ENCODE measurements around the gene TRIM33.
A peak's percentile ranks its signal among the peaks of the same experiment; 100 is the strongest.

Gene TRIM33

GRCh38 chr1:114349891-114350605, 161.0 kb downstream of the TRIM33 start:
- Histone ChIP-seq H3K9me3 (ENCODE audit: control insufficient read depth in 1 of 2, low read length in 2 of 2) (no peaks in the 10 kb centered on the region), H3K27ac (ENCODE audit: low read length) (no peak overlapping the region), H3K4me3 (ENCODE audit: low read depth in 1 of 2, low read length in 2 of 2) (no peak overlapping the region), H3K27me3 (ENCODE audit: low read depth, low read length) (no peaks in the 10 kb centered on the region), H3K36me3 (ENCODE audit: control insufficient read depth in 1 of 2, insufficient read depth in 2 of 2, low read length in 2 of 2) (no peaks in the 10 kb centered on the region), H3K4me1 (ENCODE audit: control insufficient read depth in 1 of 2, insufficient read depth in 2 of 2, low read length in 2 of 2) (peaks cover 4 to 14% of the 10 kb centered on the region in 2 donors)

- Histone ChIP-seq H3K27ac (ENCODE audit: low read length) (no peak overlapping the region), H3K36me3 (ENCODE audit: control insufficient read depth in 1 of 2, insufficient read depth in 2 of 2, low read length in 2 of 2) (no peaks in the 10 kb centered on the region), H3K4me3 (ENCODE audit: low read depth in 1 of 2, low read length in 2 of 2) (no peak overlapping the region), H3K9me3 (ENCODE audit: control insufficient read depth in 1 of 2, low read length in 2 of 2) (no peaks in the 10 kb centered on the region), H3K27me3 (ENCODE audit: low read depth, low read length) (no peaks in the 10 kb centered on the region), H3K4me1 (ENCODE audit: control insufficient read depth in 1 of 2, insufficient read depth in 2 of 2, low read length in 2 of 2) (peaks cover 0 to 7% of the 10 kb centered on the region in 2 donors)
These were observed 163.4 kb downstream of the TRIM33 start for GRCh38 chr1:114347431-114348209.

GRCh38 chr1:114346480-114347029, 164.4 kb downstream of the TRIM33 start:
- Histone ChIP-seq H3K36me3 (ENCODE audit: control insufficient read depth in 1 of 2, insufficient read depth in 2 of 2, low read length in 2 of 2) (no peaks in the 10 kb centered on the region), H3K4me3 (ENCODE audit: low read depth in 1 of 2, low read length in 2 of 2) (peak overlapping the region; percentile 70 to 76), H3K27me3 (ENCODE audit: low read depth, low read length) (no peaks in the 10 kb centered on the region), H3K9me3 (ENCODE audit: control insufficient read depth in 1 of 2, low read length in 2 of 2) (no peaks in the 10 kb centered on the region), H3K27ac (ENCODE audit: low read length) (no peak overlapping the region), H3K4me1 (ENCODE audit: control insufficient read depth in 1 of 2, insufficient read depth in 2 of 2, low read length in 2 of 2) (peaks cover 0 to 7% of the 10 kb centered on the region in 2 donors)

- Histone ChIP-seq H3K4me3 (ENCODE audit: low read depth in 1 of 2, low read length in 2 of 2) (peak overlapping the region; percentile 70 to 76), H3K36me3 (ENCODE audit: control insufficient read depth in 1 of 2, insufficient read depth in 2 of 2, low read length in 2 of 2) (no peaks in the 10 kb centered on the region), H3K27ac (ENCODE audit: low read length) (no peak overlapping the region), H3K9me3 (ENCODE audit: control insufficient read depth in 1 of 2, low read length in 2 of 2) (no peaks in the 10 kb centered on the region), H3K4me1 (ENCODE audit: control insufficient read depth in 1 of 2, insufficient read depth in 2 of 2, low read length in 2 of 2) (peaks cover 0 to 7% of the 10 kb centered on the region in 2 donors), H3K27me3 (ENCODE audit: low read depth, low read length) (no peaks in the 10 kb centered on the region)
These were observed 165.0 kb downstream of the TRIM33 start for GRCh38 chr1:114345930-114346479.

- H3K36me3 ChIP-seq (ENCODE audit: control insufficient read depth in 1 of 2, insufficient read depth in 2 of 2, low read length in 2 of 2) = no peaks in the 10 kb centered on the region
- no peak overlapping the region for H3K27ac ChIP-seq (ENCODE audit: low read length)
- H3K9me3 ChIP-seq (ENCODE audit: control insufficient read depth in 1 of 2, low read length in 2 of 2) = no peaks in the 10 kb centered on the region
- H3K4me1 ChIP-seq (ENCODE audit: control insufficient read depth in 1 of 2, insufficient read depth in 2 of 2, low read length in 2 of 2) = peaks cover 0 to 7% of the 10 kb centered on the region in 2 donors
- no peak overlapping the region for H3K4me3 ChIP-seq (ENCODE audit: low read depth in 1 of 2, low read length in 2 of 2)
- H3K27me3 ChIP-seq (ENCODE audit: low read depth, low read length) = no peaks in the 10 kb centered on the region
These were observed 166.3 kb downstream of the TRIM33 start for GRCh38 chr1:114344656-114345055.
